KMS-11 (cell line): ENCODE data around the gene GAL3ST3.

Source experiments
- H2AFZ ChIP-seq: fragments of 200-600 bp; sonication (generic); 2 replicates; pipeline ENCODE4 v1.6.1; 2016; ENCODE audit warnings: antibody characterized with exemption, mixed run types, low read depth
- H3K27ac ChIP-seq: fragments of 200-600 bp; sonication (generic); 2 replicates; pipeline ENCODE4 v1.6.1; 2016; ENCODE audit warnings: mild to moderate bottlenecking, mixed run types
- H3K27me3 ChIP-seq: fragments of 200-600 bp; sonication (generic); 2 replicates; pipeline ENCODE4 v1.6.1; 2017; ENCODE audit warnings: mild to moderate bottlenecking, low read depth, mixed run types, moderate library complexity; ENCODE audit not compliant: insufficient read depth
- H3K36me3 ChIP-seq: fragments of 200-600 bp; sonication (generic); 2 replicates; pipeline ENCODE4 v1.6.1; 2017; ENCODE audit warnings: mild to moderate bottlenecking, mixed run types; ENCODE audit not compliant: insufficient read depth
- H3K4me1 ChIP-seq: fragments of 200-600 bp; sonication (generic); 2 replicates; pipeline ENCODE4 v1.6.1; 2016; ENCODE audit warnings: mild to moderate bottlenecking, low read depth, mixed run types; ENCODE audit not compliant: poor library complexity, severe bottlenecking
- H3K4me2 ChIP-seq: fragments of 200-600 bp; sonication (generic); 2 replicates; pipeline ENCODE4 v1.7.0; 2016; ENCODE audit warnings: mild to moderate bottlenecking, mixed run types
- H3K4me3 ChIP-seq: fragments of 200-600 bp; sonication (generic); IDR thresholded peaks from 2 replicates; pipeline ENCODE4 v1.6.1; 2017; ENCODE audit warnings: low read depth, low read length, mixed read lengths; ENCODE audit not compliant: insufficient read depth
- H3K79me2 ChIP-seq: fragments of 200-600 bp; sonication (generic); 2 replicates; pipeline ENCODE4 v1.6.1; 2016; ENCODE audit warnings: low read depth, mixed run types; ENCODE audit not compliant: insufficient read depth
- H3K9ac ChIP-seq: fragments of 200-600 bp; sonication (generic); 2 replicates; pipeline ENCODE4 v1.6.1; 2016; ENCODE audit warnings: mild to moderate bottlenecking, mixed run types
- H4K20me1 ChIP-seq: fragments of 200-600 bp; sonication (generic); 2 replicates; pipeline ENCODE4 v1.6.1; 2016; ENCODE audit warnings: mild to moderate bottlenecking, mixed run types; ENCODE audit not compliant: insufficient read depth
- CTCF ChIP-seq: fragments of 200-600 bp; sonication (generic); conservative IDR thresholded peaks from 2 replicates; pipeline ENCODE4 v1.6.1; 2017; ENCODE audit warnings: low read depth, mild to moderate bottlenecking, antibody characterized with exemption, low read length, moderate library complexity, mixed read lengths

Gene GAL3ST3

DNA sequence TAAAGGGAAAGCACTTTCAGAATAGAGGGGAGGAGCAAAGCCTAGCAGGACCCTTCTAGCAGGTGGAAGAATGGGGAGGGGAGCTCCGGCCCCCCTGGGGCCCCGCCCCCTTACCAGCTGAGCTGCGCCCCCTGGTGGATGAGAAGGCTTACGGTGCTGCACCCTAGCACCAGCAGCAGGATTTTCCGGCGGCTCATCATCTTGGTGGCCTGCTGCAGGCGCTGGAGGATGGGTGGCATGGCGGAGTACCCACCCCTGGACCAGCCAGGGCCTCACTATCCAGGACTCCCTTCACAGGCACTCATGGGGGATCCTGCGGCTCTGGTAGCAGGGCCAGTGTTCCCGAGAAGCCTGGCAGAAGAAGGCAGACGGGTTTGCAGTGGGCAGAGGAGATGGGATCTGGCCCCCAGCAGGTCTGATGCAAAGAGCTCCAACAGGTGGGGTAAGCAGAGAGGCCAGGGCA, 3.8 kb downstream of the GAL3ST3 start:
- Histone ChIP-seq H3K27ac (no peak overlapping the region), H3K27me3 (no peaks in the 10 kb centered on the region), H4K20me1 (no peaks in the 10 kb centered on the region), H3K4me3 (no peak overlapping the region), H3K79me2 (no peaks in the 10 kb centered on the region), H3K36me3 (no peaks in the 10 kb centered on the region), H3K4me2 (peak overlapping the region; percentile 63), H3K9ac (no peak overlapping the region), H2AFZ (peak overlapping the region; percentile 60), H3K4me1 (peaks cover 25% of the 10 kb centered on the region)
- peak; percentile 93 for TF ChIP-seq CTCF

DNA sequence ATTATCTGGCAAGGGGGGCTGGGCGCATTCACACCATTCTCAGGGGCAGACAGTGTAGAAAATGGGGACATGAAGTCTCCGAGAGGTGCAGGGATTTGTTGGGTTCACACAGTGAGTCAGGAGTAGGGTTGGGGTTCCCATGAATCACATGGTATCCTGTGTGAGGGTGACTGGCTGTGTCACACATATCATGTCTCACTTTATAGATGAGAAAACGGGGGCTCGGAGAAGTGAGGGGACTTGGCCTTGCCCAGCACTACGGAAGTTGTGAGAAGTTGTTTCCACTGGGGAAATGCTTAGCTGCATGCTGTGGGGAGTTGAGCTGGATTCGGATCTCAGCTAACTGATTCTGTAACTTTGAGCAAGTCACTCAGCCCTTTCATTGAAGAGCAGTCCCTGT, 4.2 kb downstream of the GAL3ST3 start:
- peak overlapping the region; percentile 60 for H2AFZ ChIP-seq
- TF ChIP-seq CTCF, result no peak
- no peak overlapping the region for H3K4me3 ChIP-seq
- no peaks in the 10 kb centered on the region for H4K20me1 ChIP-seq
- H3K9ac ChIP-seq, result no peak overlapping the region
- H3K36me3 ChIP-seq, result no peaks in the 10 kb centered on the region
- H3K4me1 ChIP-seq, result peaks cover 25% of the 10 kb centered on the region
- H3K4me2 ChIP-seq, result peak overlapping the region; percentile 63; the same call in 1 of the 2 replicates
- no peaks in the 10 kb centered on the region for H3K27me3 ChIP-seq
- no peak overlapping the region for H3K27ac ChIP-seq
- no peaks in the 10 kb centered on the region for H3K79me2 ChIP-seq

GRCh38 chr11:66042996-66043906, 5.7 kb downstream of the GAL3ST3 start:
- Histone ChIP-seq H3K4me1 (peaks cover 25% of the 10 kb centered on the region), H3K4me3 (no peak overlapping the region)

More at GRCh38 chr11:66042996-66043906, 5.7 kb downstream of the GAL3ST3 start:
- Histone ChIP-seq H3K27me3 (no peaks in the 10 kb centered on the region), H3K9ac (no peak overlapping the region), H3K36me3 (no peaks in the 10 kb centered on the region), H4K20me1 (no peaks in the 10 kb centered on the region), H3K27ac (no peak overlapping the region), H3K4me2 (no peak overlapping the region), H3K79me2 (no peaks in the 10 kb centered on the region), H2AFZ (no peak overlapping the region)
- no peak for TF ChIP-seq CTCF
